Stimulated activated CD4-positive, alpha-beta T cell treated with anti-CD3 and anti-CD28 coated beads, Interleukin-1b, Interleukin-23, amount 100 ng/mL, for 48 hours (primary cell): ENCODE results near the gene FAN1.

Source experiments
- DNase-seq: peaks from one replicate; pipeline ENCODE4 v3.0.0-alpha.2; 2020

Gene FAN1

GRCh38 chr15:30962659-30963058 is 58.9 kb downstream of the FAN1 start:
- DNase-seq: no peak

- no peak for DNase-seq
These were observed 60.0 kb downstream of the FAN1 start for GRCh38 chr15:30963681-30964080.

- no peak for DNase-seq
These were observed 66.0 kb downstream of the FAN1 start for GRCh38 chr15:30969724-30970123.

GRCh38 chr15:30973379-30973778 is 69.7 kb downstream of the FAN1 start:
- no peak for DNase-seq

- no peak for DNase-seq
These were observed 70.4 kb downstream of the FAN1 start for GRCh38 chr15:30974112-30974511.

DNA sequence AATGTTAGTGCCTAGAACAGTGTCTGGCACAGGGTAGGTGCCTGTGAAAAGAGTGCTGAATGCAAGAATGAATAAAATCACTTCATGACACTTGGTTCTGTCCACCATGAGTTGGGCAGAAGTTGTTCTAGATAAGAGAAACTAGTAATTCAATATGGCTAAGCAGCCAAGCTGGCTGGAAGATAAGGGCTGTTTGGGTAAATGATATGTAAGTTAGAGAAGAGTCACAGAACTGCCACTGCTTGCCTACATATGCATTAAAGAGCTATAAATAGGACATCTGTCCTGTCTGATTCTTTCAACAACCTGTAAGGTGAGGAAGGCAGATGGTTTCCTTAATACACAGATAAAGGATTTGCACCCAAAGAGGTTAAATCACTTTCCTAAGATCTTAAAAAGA is 74.6 kb downstream of the FAN1 start:
- no peak for DNase-seq

DNA sequence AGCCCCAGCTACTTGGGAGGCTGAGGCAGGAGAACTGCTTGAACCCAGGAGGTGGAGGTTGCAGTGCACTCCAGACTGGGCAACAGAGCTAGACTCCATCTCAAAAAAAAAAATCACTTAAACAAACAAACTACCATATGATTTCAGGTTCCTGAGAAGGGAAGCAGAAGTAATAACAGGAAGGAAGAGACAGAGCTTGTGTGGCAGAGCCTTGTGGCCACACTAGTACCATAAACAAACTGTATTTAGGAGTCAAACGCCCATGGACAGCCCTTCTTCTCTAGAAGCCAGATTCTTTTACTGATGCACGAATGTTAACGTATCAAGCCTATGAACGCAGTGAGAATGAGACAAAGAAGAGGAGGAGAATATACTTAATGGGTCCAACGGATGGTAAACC is 75.7 kb downstream of the FAN1 start:
- no peak for DNase-seq

DNA sequence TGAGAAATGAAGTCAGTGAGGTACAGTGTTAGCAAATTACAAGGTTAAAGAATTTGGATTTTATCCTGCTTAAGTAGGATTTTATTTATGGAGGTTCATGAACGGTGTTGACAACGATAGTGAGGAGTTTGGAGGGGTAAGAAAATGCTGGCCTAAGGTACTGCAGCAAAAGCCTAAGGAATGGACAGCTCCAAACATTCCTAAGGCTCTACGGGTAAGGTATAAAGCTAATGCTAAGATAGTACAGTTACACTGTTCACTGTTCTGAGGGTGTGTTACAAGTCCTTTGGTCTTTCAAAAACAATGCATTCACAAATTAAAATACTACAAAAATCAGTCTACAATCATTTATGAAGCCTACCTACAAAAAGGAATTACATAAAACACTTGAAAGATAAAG is 80.4 kb downstream of the FAN1 start:
- DNase-seq: no peak

DNA sequence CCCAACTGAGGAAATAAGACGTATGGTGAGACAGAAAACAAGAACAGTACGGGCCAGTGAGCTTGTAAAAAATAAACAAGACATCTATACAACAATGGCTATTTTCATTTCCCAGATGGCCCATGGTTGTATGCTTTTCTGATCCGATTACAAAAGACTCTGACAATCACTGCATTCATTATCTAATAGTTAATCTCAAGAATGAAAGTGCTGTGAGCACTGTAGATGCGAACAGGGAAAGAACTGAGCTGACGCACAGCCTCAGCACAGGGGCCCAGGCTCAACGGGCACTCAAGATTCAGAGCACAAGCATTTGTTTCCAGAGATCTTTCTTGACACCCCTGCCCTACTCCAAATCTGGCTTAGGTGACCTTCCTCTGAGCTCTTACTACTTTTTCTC is 80.8 kb downstream of the FAN1 start:
- no peak for DNase-seq

- no peak for DNase-seq
These were observed 81.4 kb downstream of the FAN1 start for GRCh38 chr15:30985081-30985531.

DNA sequence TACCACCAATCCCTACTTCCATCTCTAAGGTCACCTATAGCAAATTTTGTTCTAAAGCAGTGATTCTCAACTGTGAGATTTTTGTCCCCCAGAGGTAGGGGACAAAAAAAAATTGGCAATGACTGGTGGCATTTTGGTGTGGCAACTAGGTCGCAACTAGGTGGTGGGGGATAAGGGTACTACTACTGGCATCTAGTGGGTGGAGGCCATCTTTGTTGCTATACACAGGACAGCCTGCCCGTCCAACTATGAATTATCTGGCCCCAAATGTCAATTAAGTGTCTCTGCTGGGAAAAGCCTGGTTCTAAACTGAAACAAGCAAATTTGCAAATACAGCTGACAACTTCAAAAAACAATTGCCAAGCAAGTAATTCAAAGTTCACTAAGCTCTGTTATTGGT is 86.3 kb downstream of the FAN1 start:
- no peak for DNase-seq

DNA sequence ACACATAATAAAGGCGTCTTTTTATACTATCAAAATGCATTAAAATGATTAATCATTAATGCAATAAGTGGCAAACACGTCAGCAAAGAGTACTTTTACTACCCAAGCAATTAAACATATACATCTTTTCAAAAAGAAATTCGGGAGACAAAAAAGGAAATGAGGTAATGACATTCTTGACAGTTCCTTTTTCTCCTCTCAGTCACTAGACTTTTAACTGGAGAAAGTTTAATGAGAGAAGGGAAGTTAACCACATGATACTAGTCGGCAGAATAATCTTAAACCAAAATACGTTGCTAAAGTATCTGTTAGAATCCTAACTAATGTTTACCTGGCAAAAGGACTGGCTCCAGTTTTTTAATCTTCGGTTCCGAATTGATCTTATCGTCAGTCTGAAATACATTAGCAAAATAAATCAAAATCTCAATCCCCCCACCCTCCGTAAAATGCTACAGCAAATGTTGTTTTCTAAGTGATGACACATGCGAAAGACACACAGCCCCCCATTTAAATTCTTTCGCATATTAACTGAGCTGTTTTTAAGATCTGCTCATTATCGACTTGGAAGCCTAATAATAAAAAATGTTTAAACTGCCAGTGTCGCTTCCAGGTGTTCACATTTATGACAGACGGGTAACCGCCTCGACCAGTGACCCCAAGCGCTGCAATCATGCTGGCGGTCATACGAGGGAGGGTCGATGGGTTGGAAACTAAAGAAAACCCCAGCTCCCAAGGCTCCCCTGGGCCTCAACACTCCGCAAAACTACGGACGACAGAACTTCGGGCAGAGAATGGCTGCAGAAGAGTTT is 86.9 kb downstream of the FAN1 start:
- DNase-seq: peak; percentile 5

DNA sequence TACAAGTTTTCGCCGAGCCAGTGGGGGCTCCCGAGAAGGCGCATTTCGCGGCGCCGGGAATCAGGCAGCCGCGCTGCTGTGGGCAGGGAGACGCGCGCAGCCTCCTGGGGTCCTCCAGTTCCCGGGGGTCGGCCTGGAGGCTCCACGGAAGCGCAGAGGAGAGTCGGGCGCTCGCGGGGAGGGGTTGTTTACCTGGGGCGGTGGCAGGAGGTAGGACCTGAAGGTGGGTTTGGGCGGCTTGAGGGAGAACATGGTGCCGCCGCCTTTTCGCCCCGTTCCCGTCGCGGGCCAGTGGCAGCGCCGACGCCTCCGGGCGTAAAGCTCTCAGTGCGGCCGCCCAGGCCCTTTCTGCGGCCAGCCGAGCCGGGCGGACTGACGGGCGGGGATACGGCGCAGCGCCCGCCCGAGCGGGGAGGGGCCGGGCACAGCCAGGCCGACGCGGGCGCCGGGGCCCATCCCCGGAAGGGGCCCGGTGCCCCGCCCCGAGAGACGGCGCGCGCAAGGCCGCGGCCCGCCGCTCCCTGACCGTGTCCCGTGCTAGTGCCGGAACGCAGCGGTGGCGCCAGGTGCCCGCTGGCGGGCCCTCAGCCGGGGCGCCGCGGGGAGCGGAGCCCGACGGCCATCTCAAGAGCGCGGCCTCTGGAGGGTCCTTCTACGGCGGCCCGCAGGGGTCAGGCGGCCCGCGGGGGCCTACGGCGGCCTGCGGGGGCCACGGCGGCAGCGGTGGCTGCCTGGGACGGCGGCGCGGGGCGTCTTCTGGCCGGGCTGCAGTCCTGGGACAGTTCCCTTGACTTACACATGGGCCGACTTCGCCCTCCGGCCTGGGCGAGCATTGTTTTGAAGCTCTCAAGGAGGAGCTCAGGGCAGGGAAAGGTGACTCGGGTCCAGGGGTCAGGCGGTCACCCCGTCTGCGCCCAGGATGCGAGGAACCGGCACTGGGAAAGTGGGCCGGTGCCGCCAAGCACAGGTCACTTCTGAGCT is 87.8 kb downstream of the FAN1 start, which contains the start of gene MTMR10:
MTMR10 (minus strand) TSS at position 374 of the 981 bp plus-strand sequence; CDS start at position 252, 122 bp downstream.
- peak; percentile 63 for DNase-seq

DNA sequence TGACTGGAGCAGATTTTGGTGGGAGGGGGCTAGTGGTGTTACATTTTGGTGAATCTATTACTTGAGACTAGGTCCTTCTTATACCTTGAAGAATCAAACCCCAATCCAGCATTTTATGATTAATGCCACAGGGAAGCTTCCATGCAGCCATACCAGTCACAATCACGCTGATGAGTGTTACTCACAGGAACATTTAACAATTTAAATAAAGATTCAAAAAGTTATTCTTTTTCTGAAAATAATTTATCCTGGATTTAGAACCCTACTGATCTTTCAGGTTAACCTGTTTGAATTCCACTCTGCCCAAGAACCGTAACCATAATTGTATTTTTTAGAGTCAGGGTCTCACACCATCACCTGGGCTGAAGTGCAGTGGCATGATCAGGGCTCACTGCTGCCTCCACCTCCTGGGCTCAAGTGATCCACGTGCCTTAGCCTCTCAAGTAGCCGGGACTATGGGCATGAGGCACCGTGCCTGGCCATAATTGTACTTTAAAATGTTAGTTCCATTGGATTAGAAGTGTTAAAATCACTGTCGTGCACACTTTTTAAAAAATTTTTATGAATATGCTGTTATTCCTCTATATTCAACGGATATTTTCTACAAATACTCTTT is 88.6 kb downstream of the FAN1 start:
- DNase-seq: no peak
